Amygdala (tissue), 56 donors: Measurements from ENCODE around the gene LCE3C.
"Not testable (repeated sequence)": the region's sequence is repeated elsewhere in the genome, so short reads cannot be mapped to it uniquely, and the experiment has no call there.

Experiments
- DNase-seq, 56 donors: peaks; one replicate each; lab custom pipeline; 2025; lab: John Stamatoyannopoulos, UW

Gene LCE3C, protein sequence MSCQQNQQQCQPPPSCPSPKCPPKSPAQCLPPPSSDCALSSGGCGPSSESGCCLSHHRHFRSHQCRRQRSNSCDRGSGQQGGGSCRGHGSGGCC

DNA sequence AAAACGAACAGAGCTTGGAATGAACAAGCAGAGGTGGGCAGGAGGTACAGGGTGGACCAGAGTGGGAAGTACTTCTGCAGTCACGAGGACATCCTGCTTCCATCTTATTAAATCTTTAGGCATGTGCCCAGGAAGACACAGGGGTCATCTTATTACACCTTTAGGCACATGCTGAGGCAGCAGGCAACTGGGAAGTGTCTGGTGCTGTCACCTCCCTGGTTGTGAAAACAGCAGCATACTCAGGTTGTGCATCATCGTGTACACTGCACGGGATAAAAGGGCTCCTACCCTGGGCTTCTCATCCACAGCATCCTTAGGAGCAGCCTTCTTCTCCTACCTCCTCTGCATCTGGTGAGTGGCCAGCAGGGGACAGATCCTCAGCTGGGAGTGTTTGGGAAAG is at the start of gene LCE3C:
TSS of gene LCE3C (plus strand) at position 301 of the 400 bp plus-strand sequence. CDS start 498 bp downstream, outside the sequence.
- no peak for DNase-seq

DNA sequence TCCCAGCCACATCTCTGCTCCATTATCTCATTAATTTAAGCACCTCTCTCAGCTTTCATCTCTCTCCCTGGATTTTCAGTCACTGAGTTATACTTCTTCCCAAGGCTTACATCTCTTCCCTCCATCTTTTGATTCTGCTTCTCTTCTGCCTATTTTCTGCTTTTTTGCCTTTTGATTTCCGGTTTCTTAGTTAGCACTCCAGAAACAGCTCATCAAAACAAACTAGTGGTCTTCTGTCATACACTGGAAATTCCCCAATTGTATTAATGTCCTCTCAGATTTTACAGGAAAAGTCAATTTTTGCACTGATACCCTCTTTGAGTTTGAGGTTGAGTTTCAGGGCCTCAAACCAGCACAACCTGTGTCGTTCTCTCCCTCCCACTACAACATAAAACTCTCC is 34.9 kb upstream of the LCE3C start:
- DNase-seq = no peak

DNA sequence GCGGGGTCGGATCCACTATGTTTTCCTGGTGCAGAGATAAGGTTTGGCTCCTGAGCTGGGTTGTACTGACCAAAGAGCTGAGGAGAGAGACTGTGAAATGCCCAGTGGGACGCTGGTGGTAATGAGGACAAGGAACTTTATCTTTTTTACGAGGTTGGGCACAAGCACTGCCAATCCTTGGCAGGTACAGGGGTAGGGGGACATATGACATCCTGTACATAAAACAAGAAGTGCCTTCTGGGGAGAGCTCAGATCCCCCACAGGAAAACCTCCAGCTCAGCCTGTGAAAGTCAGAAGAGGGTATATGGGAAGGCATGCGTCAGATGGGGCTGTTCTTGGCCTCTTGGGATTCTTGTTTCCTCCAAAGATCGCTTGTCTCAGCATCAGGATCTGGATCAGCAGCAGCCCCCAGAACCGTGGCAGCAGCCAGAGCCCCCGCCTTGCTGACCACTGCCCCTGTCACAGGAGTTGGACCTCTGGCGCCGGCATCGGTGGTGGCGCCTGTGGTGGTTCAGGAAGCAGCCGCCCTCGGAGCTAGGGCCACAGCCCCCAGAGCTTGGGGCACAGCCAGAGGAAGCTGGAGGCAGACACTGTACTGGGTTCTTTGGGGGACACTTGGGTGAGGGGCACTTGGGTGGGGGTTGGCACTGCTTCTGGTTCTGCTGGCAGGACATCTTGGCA is 34.4 kb upstream of the LCE3C start:
- no peak for DNase-seq

DNA sequence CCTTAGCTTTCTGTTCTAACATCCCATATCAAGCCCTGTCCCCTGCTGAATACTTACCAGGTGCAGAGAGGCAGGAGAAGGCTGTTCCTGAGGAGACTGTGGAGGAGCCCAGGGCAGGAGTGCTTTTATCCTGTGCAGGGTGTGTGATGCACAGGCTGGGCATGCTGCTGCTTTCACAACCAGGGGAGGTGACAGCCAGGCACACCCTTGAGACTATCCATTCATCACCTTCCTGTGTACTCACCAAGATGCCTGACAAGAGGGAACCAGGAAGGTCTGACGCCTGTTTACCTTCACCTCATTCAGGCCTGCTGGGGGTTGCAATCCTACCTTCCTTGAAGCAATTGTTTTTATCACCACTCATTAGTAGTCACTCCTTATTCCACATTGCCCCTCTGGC is 33.4 kb upstream of the LCE3C start, which contains the start of gene LCE3E:
TSS of gene LCE3E (minus strand) at position 100 of the 400 bp plus-strand sequence. CDS start 572 bp downstream, outside the sequence.
- no peak for DNase-seq

DNA sequence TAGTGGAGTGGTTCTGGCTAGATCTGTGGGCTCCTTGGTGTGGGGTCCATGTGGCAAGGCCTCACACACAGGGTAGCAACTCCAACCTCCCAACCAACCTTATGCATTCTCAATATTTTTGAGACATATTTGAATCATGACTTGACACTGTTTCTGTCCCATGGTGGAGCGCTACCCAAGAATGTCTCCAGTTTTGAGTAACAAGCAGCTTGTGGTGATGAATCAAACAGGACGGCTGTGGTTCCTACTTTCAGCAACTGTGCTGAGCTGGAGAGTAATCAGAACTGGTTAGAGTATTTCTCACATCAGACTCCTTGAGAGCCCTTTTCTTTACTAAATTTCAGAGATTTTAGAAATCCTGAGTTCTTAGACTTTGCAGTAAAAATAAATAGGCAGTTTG is 22.9 kb upstream of the LCE3C start:
- no peak for DNase-seq

DNA sequence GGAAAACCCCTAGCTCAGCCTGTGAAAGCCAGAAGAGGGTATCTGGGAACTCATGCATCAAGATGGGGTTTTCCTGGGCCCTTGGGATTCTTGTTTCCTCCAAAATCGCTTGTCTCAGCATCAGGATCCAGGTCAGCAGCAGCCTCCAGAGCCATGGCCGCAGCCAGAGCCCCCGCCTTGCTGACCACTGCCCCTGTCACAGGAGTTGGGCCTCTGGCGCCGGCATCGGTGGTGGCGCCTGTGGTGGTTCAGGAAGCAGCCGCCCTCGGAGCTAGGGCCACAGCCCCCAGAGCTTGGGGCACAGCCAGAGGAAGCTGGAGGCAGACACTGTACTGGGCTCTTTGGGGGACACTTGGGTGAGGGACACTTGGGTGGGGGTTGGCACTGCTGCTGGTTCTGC is 20.5 kb upstream of the LCE3C start:
- DNase-seq = not testable (repeated sequence)

DNA sequence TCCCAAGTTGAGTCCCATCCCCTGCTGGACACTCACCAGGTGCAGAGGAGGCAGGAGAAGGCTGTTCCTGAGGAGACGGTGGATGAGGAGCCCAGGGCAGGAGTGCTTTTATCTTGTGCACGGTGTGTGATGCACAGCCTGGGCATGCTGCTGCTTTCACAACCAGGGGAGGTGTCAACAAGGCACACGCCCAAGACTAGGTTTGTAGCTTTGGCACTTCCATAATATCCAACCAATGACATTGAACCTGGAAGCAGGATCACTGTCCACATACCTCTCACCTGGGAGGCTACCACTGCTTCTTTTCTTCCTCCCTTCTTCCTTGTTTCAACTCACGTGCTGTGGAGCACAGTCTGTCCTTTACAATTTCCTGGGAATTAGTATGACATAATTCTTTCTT is 19.6 kb upstream of the LCE3C start, which contains the start of gene LCE3D:
TSS of gene LCE3D (minus strand) at position 84 of the 400 bp plus-strand sequence. CDS start 580 bp downstream, outside the sequence.
- DNase-seq = no peak

DNA sequence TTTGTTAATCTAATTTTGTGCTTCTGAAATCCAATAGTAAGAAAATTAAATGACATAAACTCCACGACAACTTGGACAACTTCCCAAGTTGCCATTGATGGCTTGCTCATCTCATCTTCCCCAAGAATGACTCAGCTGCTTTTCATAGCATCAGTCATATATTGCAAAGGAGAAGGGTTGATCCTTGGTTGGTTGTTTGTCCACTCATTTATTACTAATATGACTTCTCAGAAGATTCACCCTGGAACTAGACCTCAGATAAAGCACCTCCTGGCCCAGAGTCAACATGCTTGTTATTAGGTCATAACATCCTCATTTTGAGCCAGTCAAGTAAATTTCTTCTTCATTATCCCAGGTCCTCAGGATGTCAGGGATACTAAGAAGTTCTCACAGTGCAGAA is 17.4 kb upstream of the LCE3C start:
- DNase-seq = no peak

DNA sequence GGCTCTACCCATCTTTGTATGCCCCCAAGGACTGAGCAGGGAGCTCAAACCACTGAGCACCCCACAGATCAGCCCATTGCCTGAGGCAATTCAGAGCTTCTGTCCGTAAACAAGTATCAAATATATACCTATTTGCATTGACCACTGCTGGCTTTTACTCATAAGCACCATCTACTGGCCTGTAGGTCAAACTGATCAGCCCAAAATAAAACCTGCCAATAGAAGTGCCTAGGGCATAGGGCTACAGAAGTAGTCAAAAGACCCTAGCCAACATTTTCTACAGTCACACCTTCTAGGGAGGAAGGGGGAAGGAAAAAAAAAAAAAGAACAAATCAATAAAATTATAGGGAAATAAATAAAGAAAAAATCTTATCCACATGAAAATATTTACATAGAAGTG is 14.4 kb upstream of the LCE3C start:
- DNase-seq = no peak

DNA sequence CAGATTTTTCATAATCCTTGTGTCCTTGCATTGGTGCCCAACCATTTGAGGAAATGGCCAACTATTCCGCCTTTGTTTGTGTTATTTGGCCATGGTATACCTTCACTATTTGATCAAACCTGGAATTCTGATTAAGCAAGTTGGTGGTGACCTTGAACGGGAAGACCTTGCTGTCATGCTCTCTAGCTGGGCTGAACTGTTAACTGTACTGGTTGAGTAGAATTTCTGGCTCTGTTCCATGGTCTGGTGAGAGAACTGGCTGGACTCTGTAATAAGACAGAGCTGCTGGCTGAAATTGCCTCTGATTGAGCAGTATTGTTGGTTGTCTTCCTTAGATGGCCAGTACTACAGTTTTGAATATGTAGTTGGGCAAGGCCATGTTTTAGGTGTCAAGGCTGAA is 3.0 kb upstream of the LCE3C start:
- no peak for DNase-seq

DNA sequence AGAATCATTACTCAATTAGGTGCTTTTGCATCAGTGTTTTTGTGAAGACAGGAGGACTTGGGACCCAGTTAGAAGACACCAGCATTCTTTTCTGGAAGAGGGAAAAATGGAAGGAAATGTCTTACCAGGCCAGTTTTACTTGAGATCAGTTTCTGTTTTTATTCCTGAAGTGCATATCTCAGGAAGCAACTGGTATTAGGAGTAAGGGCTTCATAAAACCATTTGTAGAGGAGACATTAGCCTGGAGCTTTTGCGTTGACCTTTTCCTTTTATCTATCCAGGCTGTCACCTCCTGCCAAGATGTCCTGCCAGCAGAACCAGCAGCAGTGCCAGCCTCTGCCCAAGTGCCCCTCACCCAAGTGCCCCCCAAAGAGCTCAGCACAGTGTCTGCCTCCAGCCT is 13.5 kb downstream of the LCE3C start, which contains the start of gene LCE3B:
TSS of gene LCE3B (plus strand) at position 301 of the 400 bp plus-strand sequence. CDS start at position 301, 0 bp downstream.
- no peak for DNase-seq

DNA sequence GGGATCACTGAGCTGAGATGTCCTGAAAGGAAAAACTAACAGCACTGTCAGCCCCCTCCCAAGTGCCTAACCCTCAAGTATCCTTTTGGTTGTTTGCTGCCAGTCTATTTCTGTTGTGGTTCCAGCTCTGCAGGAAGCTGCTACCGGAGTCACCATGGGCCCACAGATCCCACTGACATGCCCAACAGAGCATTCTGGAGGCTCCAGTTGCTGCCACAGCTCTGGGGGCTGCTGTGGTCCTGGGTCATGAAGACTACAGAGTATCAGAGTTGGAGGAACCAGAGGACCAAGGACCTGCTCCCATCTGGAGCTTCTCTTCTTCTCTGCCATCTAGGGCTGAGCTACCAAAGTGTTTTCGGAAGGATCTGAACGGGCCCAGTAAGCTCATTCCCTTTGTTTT is 22.0 kb downstream of the LCE3C start:
- DNase-seq = no peak

DNA sequence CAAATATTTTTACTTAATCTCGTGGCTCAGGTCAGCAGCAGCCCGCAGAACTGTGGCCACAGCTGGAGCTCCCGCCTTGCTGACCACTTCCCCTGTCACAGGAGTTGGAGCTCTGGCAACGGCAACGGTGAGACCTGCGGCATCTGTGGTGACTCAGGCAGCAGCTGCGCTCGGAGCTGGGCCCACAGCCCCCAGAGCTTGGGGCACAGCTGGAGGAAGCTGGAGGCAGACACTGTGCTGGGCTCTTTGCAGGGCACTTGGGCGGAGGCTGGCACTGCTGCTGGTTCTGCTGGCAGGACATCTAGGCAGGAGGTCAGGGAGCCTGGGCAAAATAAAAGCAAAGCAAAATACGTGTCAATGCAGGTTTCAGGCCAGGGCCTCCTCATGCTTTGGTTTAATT is 22.8 kb downstream of the LCE3C start, which contains the start of gene LCE3A:
TSS of gene LCE3A (minus strand) at position 301 of the 400 bp plus-strand sequence. CDS start at position 301, 0 bp downstream.
- no peak for DNase-seq

DNA sequence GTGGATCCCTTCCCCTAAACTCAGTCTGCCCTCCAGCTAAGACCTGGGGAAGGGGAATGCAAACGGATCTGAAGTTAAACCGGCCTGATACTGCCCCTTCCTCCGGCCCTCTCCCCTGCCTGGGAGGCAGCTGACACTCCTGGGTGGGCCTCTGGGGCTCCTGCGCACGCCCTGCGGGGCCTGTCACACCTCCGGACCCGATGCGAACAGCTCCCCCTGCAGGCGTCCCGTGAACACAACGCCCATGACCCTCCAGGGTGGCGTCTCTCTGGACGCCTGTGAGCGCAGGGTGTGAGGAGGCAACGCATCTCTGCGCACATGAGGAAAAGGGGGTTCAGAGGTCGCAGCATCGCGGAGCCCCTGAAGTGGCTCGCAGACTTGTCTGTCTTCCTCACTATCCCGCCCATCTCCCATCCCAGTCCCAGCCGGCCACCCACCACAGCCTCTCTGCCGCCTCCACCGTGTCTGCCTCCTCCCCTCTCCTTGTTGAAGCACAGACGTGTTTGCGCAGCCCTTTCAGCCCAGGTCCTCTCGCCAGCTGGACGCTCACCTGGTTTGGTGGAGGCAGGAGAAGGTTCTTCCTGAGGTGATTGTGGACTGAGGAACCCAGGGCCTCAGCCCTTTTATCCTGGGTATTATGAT is 23.3 kb downstream of the LCE3C start:
- DNase-seq = no peak

DNA sequence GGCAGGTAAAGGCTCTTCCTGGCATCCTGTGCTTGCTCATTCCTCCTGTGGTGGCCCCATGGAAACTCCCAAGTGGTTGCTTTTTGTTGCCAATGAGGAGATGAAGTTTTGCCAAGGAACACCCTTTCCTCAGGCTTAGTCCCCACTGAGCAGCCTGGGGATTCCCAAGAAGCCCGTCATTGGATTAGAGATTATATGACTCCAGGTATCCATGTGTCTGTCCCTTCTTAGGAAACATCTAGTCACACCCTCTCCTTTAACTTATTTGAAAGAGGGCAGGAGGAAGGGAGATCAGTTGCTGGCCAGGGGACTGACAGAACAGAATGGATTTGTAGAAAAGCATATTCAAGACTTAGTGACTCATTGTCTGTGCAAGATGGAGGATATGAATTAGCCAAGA is 26.7 kb downstream of the LCE3C start:
- DNase-seq = no peak

DNA sequence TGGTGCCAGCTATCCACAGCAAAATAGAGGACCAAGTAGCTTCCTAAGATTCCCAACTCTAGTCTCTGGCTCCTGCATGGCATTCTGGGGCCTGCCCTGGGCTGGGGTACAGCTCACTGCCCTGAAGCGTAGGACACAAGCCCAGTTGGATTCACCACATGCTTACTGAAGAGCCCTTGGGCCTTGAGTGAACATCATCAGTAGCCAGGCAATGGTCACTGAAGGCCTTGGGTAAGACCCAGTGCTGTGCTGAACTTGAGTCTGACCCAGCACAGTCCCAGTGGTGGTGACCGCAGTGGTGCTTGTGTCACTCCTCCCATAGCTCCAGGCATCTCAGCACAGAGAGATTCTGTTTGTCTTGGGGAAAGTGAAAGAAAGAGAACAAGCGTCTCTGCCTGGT is 30.6 kb downstream of the LCE3C start:
- no peak for DNase-seq

DNA sequence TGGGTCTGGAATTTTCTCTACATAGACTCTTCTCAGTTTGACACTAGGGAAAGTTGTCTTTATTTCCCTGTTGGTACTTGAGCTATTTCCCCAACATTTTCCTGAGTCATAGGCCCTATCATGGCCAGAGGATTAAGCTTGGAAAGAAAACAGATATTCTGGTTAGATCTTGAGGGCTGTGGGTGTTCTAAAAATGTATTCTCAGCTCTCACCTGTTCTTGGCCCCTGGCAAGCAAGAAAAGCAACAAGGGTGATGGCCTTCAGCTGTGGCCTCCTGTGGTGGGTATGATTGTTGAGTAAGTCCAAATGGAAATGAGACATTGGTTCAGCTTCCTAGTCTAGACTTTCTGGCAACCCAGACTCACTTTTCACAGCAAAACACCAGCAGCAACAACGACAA is 40.3 kb downstream of the LCE3C start:
- DNase-seq = no peak

DNA sequence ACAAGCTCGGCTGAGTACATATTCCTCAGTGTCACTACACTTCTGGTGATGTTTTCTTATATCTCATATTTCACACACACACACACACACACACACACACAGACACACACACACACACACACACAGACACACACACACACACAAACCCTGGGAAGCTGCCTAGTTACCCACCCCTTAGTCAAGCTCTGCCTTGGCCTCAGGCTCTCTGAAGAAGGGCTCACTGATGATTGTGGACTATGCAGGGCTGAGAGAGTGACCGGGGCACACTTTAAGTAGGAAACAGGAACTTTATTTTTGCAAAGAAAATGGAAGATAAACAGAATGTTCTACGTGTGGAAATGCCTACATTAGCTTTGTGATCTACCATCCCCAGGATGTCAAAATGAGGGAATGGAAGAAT is 43.9 kb downstream of the LCE3C start:
- DNase-seq = no peak

DNA sequence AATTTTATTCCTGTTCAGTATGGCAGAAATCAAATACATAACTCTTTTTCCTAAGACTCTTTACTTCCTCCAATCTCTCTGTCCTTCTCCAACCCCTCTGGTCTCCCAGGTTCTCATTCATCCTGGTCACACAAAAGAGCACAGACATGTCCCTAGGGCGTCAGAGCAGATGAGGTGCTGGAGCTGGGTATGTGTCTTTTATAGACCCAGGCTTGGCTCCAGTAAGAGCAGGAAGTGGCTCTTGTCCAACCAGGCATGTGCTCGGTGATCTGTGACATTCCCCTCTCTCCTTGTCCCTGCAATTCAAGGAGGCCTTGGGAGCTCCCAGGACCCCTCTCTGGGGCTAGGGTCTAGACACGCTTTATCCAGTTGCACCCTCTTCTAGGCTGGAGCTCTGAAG is 45.1 kb downstream of the LCE3C start:
- no peak for DNase-seq

DNA sequence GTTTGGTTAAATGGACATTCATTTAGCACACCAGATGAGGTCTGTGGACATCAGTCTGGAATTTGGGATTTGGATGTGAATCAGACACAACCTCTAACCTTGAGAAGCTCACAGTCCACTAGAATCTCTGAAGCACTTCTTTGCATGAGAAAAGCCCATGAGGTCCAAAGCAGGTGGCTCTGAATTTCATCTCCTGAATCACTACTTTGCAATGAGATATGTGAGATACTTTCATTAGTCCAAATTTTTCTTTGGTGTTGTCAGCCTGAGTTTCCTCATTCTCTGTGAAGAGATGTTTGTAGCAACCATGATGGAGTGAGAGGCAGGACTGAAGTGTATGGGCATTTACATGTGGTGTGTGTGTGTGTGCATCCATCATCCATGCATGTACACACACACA is 46.6 kb downstream of the LCE3C start:
- no peak for DNase-seq
